GM23338 (cell line): ENCODE data around the gene IVD. TPM values are rescaled to one million over a fixed set of nuclear protein-coding genes. Genes with fewer than 3 reads are reported as not detected.

ENCODE experiments used
- ATAC-seq: fragments of 200-7000 bp; cut with Tn5 transposase; 3 replicates; pipeline ENCODE4 v1.9.1; 2020
- DNase-seq: peaks from one replicate; pipeline ENCODE4 v3.0.0-alpha.2; 2015; ENCODE audit warnings: low spot score
- H2AFZ ChIP-seq: fragments of 200-600 bp; sonication (generic); 2 replicates; pipeline ENCODE4 v1.8.0; 2016; ENCODE audit warnings: antibody characterized with exemption, mild to moderate bottlenecking, moderate library complexity
- H3F3A ChIP-seq: fragments of 200-600 bp; sonication (generic); replicated peaks from 2 replicates; pipeline ENCODE4 v1.8.0; 2017; ENCODE audit warnings: antibody characterized with exemption, mixed run types, low read depth
- H3K27ac ChIP-seq: fragments of 200-600 bp; sonication (generic); 2 replicates; pipeline ENCODE4 v1.6.1; 2016; ENCODE audit warnings: low read depth
- H3K27me3 ChIP-seq: fragments of 200-600 bp; sonication (generic); 2 replicates; pipeline ENCODE4 v1.8.0; 2016; ENCODE audit warnings: mild to moderate bottlenecking, mixed run types, moderate library complexity; ENCODE audit not compliant: insufficient read depth
- H3K36me3 ChIP-seq: fragments of 200-600 bp; sonication (generic); 2 replicates; pipeline ENCODE4 v1.8.0; 2016; ENCODE audit warnings: mild to moderate bottlenecking; ENCODE audit not compliant: insufficient read depth
- H3K4me1 ChIP-seq: fragments of 200-600 bp; sonication (generic); 2 replicates; pipeline ENCODE4 v1.8.0; 2016; ENCODE audit warnings: mild to moderate bottlenecking, moderate library complexity; ENCODE audit not compliant: insufficient read depth
- H3K4me2 ChIP-seq: fragments of 200-600 bp; sonication (generic); 2 replicates; pipeline ENCODE4 v1.7.1; 2017; ENCODE audit warnings: mixed run types
- H3K4me3 ChIP-seq: fragments of 200-600 bp; sonication (generic); 2 replicates; pipeline ENCODE4 v1.6.1; 2016; ENCODE audit warnings: mixed run types
- H3K79me2 ChIP-seq: fragments of 200-600 bp; sonication (generic); replicated peaks from 2 replicates; pipeline ENCODE4 v1.8.0; 2017; ENCODE audit warnings: mild to moderate bottlenecking; ENCODE audit not compliant: insufficient read depth
- H3K9me2 ChIP-seq: fragments of 200-600 bp; sonication (generic); 2 replicates; pipeline ENCODE4 v1.8.0; 2017; ENCODE audit not compliant: insufficient read depth
- H4K20me1 ChIP-seq: fragments of 200-600 bp; sonication (generic); replicated peaks from 2 replicates; pipeline ENCODE4 v1.8.0; 2017; ENCODE audit warnings: mild to moderate bottlenecking; ENCODE audit not compliant: insufficient read depth
- H3K27ac Mint-ChIP-seq: 2 replicates; pipeline ENCODE4 v1.8.0; 2020; ENCODE audit warnings: inconsistent platforms, mild to moderate bottlenecking, moderate library complexity, mixed read lengths
- H3K27me3 Mint-ChIP-seq: 3 replicates; pipeline ENCODE4 v1.8.0; 2022; ENCODE audit warnings: low read depth, mild to moderate bottlenecking, moderate library complexity, mixed read lengths, inconsistent platforms; ENCODE audit not compliant: insufficient read depth, poor library complexity
- H3K36me3 Mint-ChIP-seq: 3 replicates; pipeline ENCODE4 v1.8.0; 2021; ENCODE audit warnings: low read depth, mild to moderate bottlenecking, inconsistent platforms, moderate library complexity, mixed read lengths
- H3K4me1 Mint-ChIP-seq: 3 replicates; pipeline ENCODE4 v1.8.0; 2020; ENCODE audit warnings: mild to moderate bottlenecking, inconsistent platforms, mixed read lengths
- H3K4me3 Mint-ChIP-seq: 3 replicates; pipeline ENCODE4 v1.8.0; 2021; ENCODE audit warnings: moderate library complexity, mild to moderate bottlenecking, inconsistent platforms, mixed read lengths
- H3K9me3 Mint-ChIP-seq: 3 replicates; pipeline ENCODE4 v1.8.0; 2020; ENCODE audit warnings: moderate library complexity, mild to moderate bottlenecking, inconsistent platforms, mixed read lengths
- CREB1 ChIP-seq: fragments of 250-450 bp; sonication (Bioruptor Pico); IDR thresholded peaks from 2 replicates; pipeline ENCODE4 v1.5.0; 2020; ENCODE audit warnings: low read depth, mild to moderate bottlenecking, moderate library complexity
- CTCF ChIP-seq, 2 experiments: fragments of 200-600 bp in 1 of 2; sonication (generic) in 1 of 2; conservative IDR thresholded peaks; 2 replicates each; pipeline versions ENCODE4 v1.5.1 to v1.6.1; 2016 to 2017; ENCODE audit warnings: antibody characterized with exemption in 2 of 2, low read depth in 2 of 2, mild to moderate bottlenecking in 2 of 2, moderate library complexity in 1 of 2
- ETS1 ChIP-seq: IDR thresholded peaks from 2 replicates; pipeline ENCODE4 v1.6.1; 2016; ENCODE audit warnings: antibody characterized with exemption
- EZH2 ChIP-seq: fragments of 200-600 bp; sonication (generic); IDR thresholded peaks from one replicate; pipeline ENCODE4 v1.8.0; 2017; ENCODE audit warnings: antibody characterized with exemption, mild to moderate bottlenecking, low read depth; ENCODE audit not compliant: unreplicated experiment
- EZH2phosphoT487 ChIP-seq: fragments of 200-600 bp; sonication (generic); IDR thresholded peaks from one replicate; pipeline ENCODE4 v1.8.1; 2018; ENCODE audit warnings: antibody characterized with exemption; ENCODE audit not compliant: unreplicated experiment
- JUNB ChIP-seq: IDR thresholded peaks from one replicate; pipeline ENCODE4 v1.6.1; 2016; ENCODE audit warnings: antibody characterized with exemption; ENCODE audit not compliant: unreplicated experiment
- NANOG ChIP-seq: IDR thresholded peaks from 2 replicates; pipeline ENCODE4 v1.6.1; 2016; ENCODE audit warnings: antibody characterized with exemption, borderline replicate concordance
- POLR2AphosphoS5 ChIP-seq: IDR thresholded peaks from 2 replicates; pipeline ENCODE4 v1.6.1; 2016; ENCODE audit warnings: antibody characterized with exemption, low read depth
- REST ChIP-seq: IDR thresholded peaks from one replicate; pipeline ENCODE4 v1.6.1; 2018; ENCODE audit warnings: antibody characterized with exemption; ENCODE audit not compliant: unreplicated experiment
- STAT1 ChIP-seq: IDR thresholded peaks from one replicate; pipeline ENCODE4 v1.6.1; 2016; ENCODE audit warnings: antibody characterized with exemption; ENCODE audit not compliant: unreplicated experiment
- ZNF114 ChIP-seq: fragments of 250-450 bp; sonication (Bioruptor Pico); IDR thresholded peaks from 2 replicates; pipeline ENCODE4 v1.5.0; 2020; ENCODE audit warnings: mild to moderate bottlenecking, moderate library complexity
- ZNF331 ChIP-seq: fragments of 250-450 bp; sonication (Bioruptor Pico); IDR thresholded peaks from 2 replicates; pipeline ENCODE4 v1.5.0; 2020; ENCODE audit warnings: low read depth, mild to moderate bottlenecking, moderate library complexity
- ZNF462 ChIP-seq: fragments of 250-450 bp; sonication (Bioruptor Pico); IDR thresholded peaks from 2 replicates; pipeline ENCODE4 v1.5.0; 2020; ENCODE audit warnings: mild to moderate bottlenecking, moderate library complexity
- polyA plus RNA-seq: library from polyadenylated mRNA; unstranded; fragments of >200 nt; fragmentation: Nextera tagmentation; extraction: Ambion mirVana; gene quantifications from 2 replicates; pipeline ENCODE4 v1.2.1, GENCODE V29; 2016
- total RNA-seq: library from RNA; depleted of rRNA; stranded (reverse); fragments of >200 nt; shearing (Covaris generic); gene quantifications from 2 replicates; pipeline ENCODE4 v1.2.3, GENCODE V29; 2014

Gene IVD
- total and polyA plus RNA-seq, 2 experiments from 2014 or later = 54.1 to 75.4 TPM

GRCh38 chr15:40389824-40390595 lies 15.6 kb upstream of the IVD start:
- no peaks in the 10 kb centered on the region for H3K9me2 ChIP-seq
- TF ChIP-seq ZNF462 (CRISPR knock-in tag) = no peak
- no peak for TF ChIP-seq EZH2phosphoT487
- TF ChIP-seq ZNF331 (CRISPR knock-in tag) = no peak
- no peak for TF ChIP-seq JUNB
- no peak for TF ChIP-seq NANOG
- no peak for TF ChIP-seq EZH2
- TF ChIP-seq STAT1 = no peak
- TF ChIP-seq CREB1 (CRISPR knock-in tag) = no peak
- TF ChIP-seq POLR2AphosphoS5 = no peak
- no peak for TF ChIP-seq ZNF114 (CRISPR knock-in tag)
- TF ChIP-seq CTCF (conservative IDR thresholded peaks at IDR 0.05; ENCODE audit: low read depth in 2 of 2) = no peak
- TF ChIP-seq REST = no peak
- no peak for TF ChIP-seq ETS1
- peaks cover 20% of the 10 kb centered on the region; the same call in 1 of the 2 replicates for H3F3A ChIP-seq
- ATAC-seq (no peak), DNase-seq (no peak)
- H2AFZ ChIP-seq = no peak overlapping the region
- H3K4me3 ChIP-seq = no peak overlapping the region
- no peak overlapping the region for H3K4me2 ChIP-seq
- no peak overlapping the region for H3K27ac ChIP-seq
- H3K27me3 Mint-ChIP-seq = peaks cover 2% of the 10 kb centered on the region
- H3K9me3 Mint-ChIP-seq = no peaks in the 10 kb centered on the region; the same call in 2 of the 3 replicates
- peaks cover 8% of the 10 kb centered on the region for H3K79me2 ChIP-seq
- H3K4me3 Mint-ChIP-seq = no peak overlapping the region
- H3K27ac Mint-ChIP-seq = no peak overlapping the region
- no peaks in the 10 kb centered on the region for H3K4me1 Mint-ChIP-seq
- peaks cover 89% of the 10 kb centered on the region for H3K36me3 ChIP-seq
- no peaks in the 10 kb centered on the region for H3K27me3 ChIP-seq
- no peaks in the 10 kb centered on the region for H3K4me1 ChIP-seq
- peaks cover 9% of the 10 kb centered on the region for H4K20me1 ChIP-seq
- peaks cover 94% of the 10 kb centered on the region for H3K36me3 Mint-ChIP-seq
